ENCODE measurements around the gene AKAIN1. TPM values are rescaled to one million over a fixed set of nuclear protein-coding genes. Genes with fewer than 3 reads are reported as not detected.

The AKAIN1 gene
- total and polyA plus RNA-seq, 8 donors: 3.2 TPM; not detected in 7

GRCh38 chr18:5106730-5107129 lies 90.3 kb downstream of the AKAIN1 start:
- no peaks in the 10 kb centered on the region for H3K36me3 ChIP-seq
- no peaks in the 10 kb centered on the region for H3K9me3 ChIP-seq
- intact Hi-C loops (cut with DNase I; ENCODE audit: low total_unique reads): no loop called here
- no peaks in the 10 kb centered on the region for H3K4me1 ChIP-seq
- TF ChIP-seq EP300 (IDR thresholded peaks at IDR 0.05) (no peak), POLR2A (IDR thresholded peaks at IDR 0.05) (no peak), POLR2AphosphoS5 (IDR thresholded peaks at IDR 0.05) (no peak), CTCF (IDR thresholded peaks at IDR 0.05) (peak in 1 of 7 experiments; percentile 16)
- H3K27ac ChIP-seq: no peak overlapping the region
- no peak overlapping the region for H3K4me3 ChIP-seq
- no peak for DNase-seq
- no peaks in the 10 kb centered on the region for H3K27me3 ChIP-seq
- WGBS, 5 donors: 41 to 54% (median 46%) methylated on average over 1 of the region's 1 CpG

GRCh38 chr18:5104246-5104645 lies 92.8 kb downstream of the AKAIN1 start:
- WGBS, 5 donors: 41 to 61% (median 55%) methylated on average over 3 of the region's 3 CpGs
- H3K27ac ChIP-seq: no peak overlapping the region
- TF ChIP-seq EP300 (IDR thresholded peaks at IDR 0.05) (no peak), POLR2A (IDR thresholded peaks at IDR 0.05) (no peak), CTCF (IDR thresholded peaks at IDR 0.05) (no peak), POLR2AphosphoS5 (IDR thresholded peaks at IDR 0.05) (no peak)
- H3K27me3 ChIP-seq: no peaks in the 10 kb centered on the region
- intact Hi-C loops (cut with DNase I; ENCODE audit: low total_unique reads): no loop called here
- no peaks in the 10 kb centered on the region for H3K4me1 ChIP-seq
- no peaks in the 10 kb centered on the region for H3K9me3 ChIP-seq
- no peak for DNase-seq
- no peaks in the 10 kb centered on the region for H3K36me3 ChIP-seq
- no peak overlapping the region for H3K4me3 ChIP-seq

- no peaks in the 10 kb centered on the region for H3K27me3 ChIP-seq
- no peaks in the 10 kb centered on the region for H3K4me1 ChIP-seq
- WGBS, 5 donors: 31 to 50% (median 33%) methylated on average over 2 of the region's 2 CpGs
- TF ChIP-seq CTCF (IDR thresholded peaks at IDR 0.05) (no peak), POLR2AphosphoS5 (IDR thresholded peaks at IDR 0.05) (no peak), EP300 (IDR thresholded peaks at IDR 0.05) (no peak), POLR2A (IDR thresholded peaks at IDR 0.05) (no peak)
- H3K36me3 ChIP-seq: no peaks in the 10 kb centered on the region
- H3K4me3 ChIP-seq: no peak overlapping the region
- H3K27ac ChIP-seq: no peak overlapping the region
- intact Hi-C loops (cut with DNase I; ENCODE audit: low total_unique reads): no loop called here
- no peaks in the 10 kb centered on the region for H3K9me3 ChIP-seq
- DNase-seq: no peak
These were observed 93.4 kb downstream of the AKAIN1 start for GRCh38 chr18:5103693-5104092.

GRCh38 chr18:5103286-5103685 lies 93.8 kb downstream of the AKAIN1 start:
- TF ChIP-seq CTCF (IDR thresholded peaks at IDR 0.05): no peak
- no peak for TF ChIP-seq POLR2AphosphoS5 (IDR thresholded peaks at IDR 0.05)
- no peak for TF ChIP-seq POLR2A (IDR thresholded peaks at IDR 0.05)
- no peak for TF ChIP-seq EP300 (IDR thresholded peaks at IDR 0.05)
- Histone ChIP-seq H3K36me3 (no peaks in the 10 kb centered on the region), H3K4me1 (no peaks in the 10 kb centered on the region), H3K4me3 (no peak overlapping the region), H3K9me3 (no peaks in the 10 kb centered on the region), H3K27me3 (no peaks in the 10 kb centered on the region), H3K27ac (no peak overlapping the region)
- intact Hi-C loops (cut with DNase I; ENCODE audit: low total_unique reads): no loop called here
- DNase-seq: no peak
- 72 to 97% (median 90%) methylated on average over 1 of the region's 1 CpG for WGBS, 5 donors

Data from stomach (tissue), 9 donors.